K562 (cell line): ENCODE measurements around the gene ZNF692. TPM values are rescaled to one million over a fixed set of nuclear protein-coding genes. Genes with fewer than 3 reads are reported as not detected.

ENCODE experiments used
- ATF4 ChIP-seq: fragments of 450-650 bp; formaldehyde crosslinking; IDR thresholded peaks from 2 replicates; pipeline ENCODE4 v1.4.0; 2022; ENCODE audit warnings: mild to moderate bottlenecking, moderate library complexity
- MGA ChIP-seq: fragments of 450-650 bp; IDR thresholded peaks from 2 replicates; pipeline ENCODE4 v1.6.1; 2016; ENCODE audit warnings: mild to moderate bottlenecking, moderate library complexity
- TCFL5 ChIP-seq: fragments of 250-450 bp; sonication (Bioruptor Pico); conservative IDR thresholded peaks from 2 replicates; pipeline ENCODE4 v1.6.1; 2021; ENCODE audit warnings: mild to moderate bottlenecking, moderate library complexity, matching md5 sums
- ZBTB49 ChIP-seq: sonication (generic); formaldehyde crosslinking; IDR thresholded peaks from 2 replicates; pipeline ENCODE4 v1.8.0; 2022; ENCODE audit warnings: missing genetic modification reagents, mild to moderate bottlenecking, borderline replicate concordance
- ZNF184 ChIP-seq: sonication (generic); formaldehyde crosslinking; IDR thresholded peaks from 2 replicates; pipeline ENCODE4 v1.5.0; 2020; ENCODE audit warnings: missing genetic modification reagents
- ZNF253 ChIP-seq: fragments of 250-450 bp; sonication (Bioruptor Pico); conservative IDR thresholded peaks from 2 replicates; pipeline ENCODE4 v1.6.1; 2021; ENCODE audit warnings: mild to moderate bottlenecking
- ZNF280B ChIP-seq: fragments of 250-450 bp; sonication (Bioruptor Pico); IDR thresholded peaks from 2 replicates; pipeline ENCODE4 v1.5.1; 2021; ENCODE audit warnings: mild to moderate bottlenecking
- ZNF639 ChIP-seq, 2 experiments: fragments of 200-800 bp in 1 of 2; sonication (Bioruptor generic) in 1 of 2; sonication (generic) in 1 of 2; formaldehyde crosslinking in 1 of 2; IDR thresholded peaks in 1 of 2; conservative IDR thresholded peaks in 1 of 2; 2 replicates each; pipeline versions ENCODE4 v1.5.0 to v1.6.1; 2016 to 2020; ENCODE audit warnings: missing compliant biosample characterization in 1 of 2, missing genetic modification characterization in 1 of 2, missing genetic modification reagents in 1 of 2
- ZNF766 ChIP-seq: fragments of 200-800 bp; sonication (Bioruptor generic); conservative IDR thresholded peaks from 2 replicates; pipeline ENCODE4 v1.6.1; 2016; ENCODE audit warnings: missing genetic modification characterization, missing compliant biosample characterization
- polyA plus RNA-seq, 8 experiments: library from polyadenylated mRNA; depleted of rRNA in 4 of 8; stranded (reverse) in 5 of 8; unstranded in 3 of 8; fragments of >200 nt; fragmentation: Nextera tagmentation in 2 of 8; fragmentation: Illumina TruSeq in 1 of 8; extraction: Ambion mirVana in 2 of 8; extraction: Trizol in 1 of 8; gene quantifications; 2 replicates each; pipeline versions ENCODE4 v1.2.1 to v1.2.3, GENCODE V29; 2011 to 2014; ENCODE audit warnings: inconsistent platforms in 1 of 8, missing spikeins in 1 of 8
- total RNA-seq, 7 experiments: library from RNA; depleted of rRNA in 6 of 7; stranded (reverse); fragments of >200 nt in 6 of 7; fragmentation: Illumina TruSeq in 2 of 7; extraction: Trizol in 2 of 7; gene quantifications; 2 replicates each; pipeline versions ENCODE4 v1.2.1 to v1.2.3, GENCODE V29; 2011 to 2021; ENCODE audit warnings: low replicate concordance in 1 of 7

Gene ZNF692
- total and polyA plus RNA-seq, 9 of the 15 experiments (the other 6 are each of a cell fraction or from before 2014, with no cell fraction given) = 8.4 to 143 (median 55.9) TPM

GRCh38 chr1:248905662-248906008 is 46.8 kb upstream of the ZNF692 start (continued):
- TF ChIP-seq ZBTB49 (CRISPR knock-in tag) (0 out of 2 replicates have a peak, but pooled peaks have one; percentile 20), ZNF639 (CRISPR knock-in tag; conservative IDR thresholded peaks at IDR 0.05 in 1 of 2, IDR thresholded peaks at IDR 0.05 in 1 of 2) (0 out of 4 replicates have a peak, but pooled peaks of 1 of the 2 experiments have one; percentile 53), MGA (no peak), TCFL5 (no peak), ZNF184 (CRISPR knock-in tag) (no peak), ZNF280B (CRISPR knock-in tag) (no peak), ZNF253 (CRISPR knock-in tag) (no peak), ZNF766 (CRISPR knock-in tag) (no peak), ATF4 (CRISPR knock-in tag) (no peak)
